Measurements from ENCODE around the gene RBM19.
"Not testable (repeated sequence)": the region's sequence is repeated elsewhere in the genome, so short reads cannot be mapped to it uniquely, and the experiment has no call there.

Gene RBM19

DNA sequence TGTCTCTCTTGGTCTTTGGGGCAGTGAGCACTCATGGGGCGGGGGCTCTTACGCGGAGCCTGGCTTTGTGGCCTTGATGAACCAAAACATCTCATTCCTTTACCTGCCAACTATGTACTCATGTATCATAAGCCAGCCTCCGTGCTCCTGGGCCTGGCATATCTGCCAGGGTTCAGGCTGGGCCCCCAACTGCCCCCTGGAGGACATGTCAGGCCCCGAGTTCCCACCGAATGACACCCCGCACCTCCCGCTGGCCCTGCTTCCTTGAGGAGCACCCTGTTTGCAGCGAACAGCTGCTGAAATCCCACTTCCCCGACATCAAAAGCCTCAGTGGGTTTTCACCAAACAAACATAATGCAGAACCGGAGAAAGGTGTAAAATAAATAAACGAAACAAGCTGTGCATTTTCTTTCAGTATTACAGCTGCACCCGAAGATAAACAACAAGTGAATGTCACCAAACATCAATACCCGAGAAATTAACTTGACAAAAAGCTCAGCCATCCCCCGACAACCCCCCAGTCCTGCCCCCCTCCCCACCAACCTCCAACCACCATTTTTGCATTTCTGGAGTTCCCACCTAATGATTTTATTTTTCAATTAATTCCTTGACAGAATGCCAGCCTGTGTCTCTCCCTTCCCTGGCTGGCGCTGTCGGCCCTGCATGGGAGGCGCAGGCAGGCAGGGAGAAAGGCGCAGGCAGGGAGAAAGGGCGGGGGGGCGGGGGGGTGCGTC, 139.2 kb downstream of the RBM19 start:
- no peak for DNase-seq

DNA sequence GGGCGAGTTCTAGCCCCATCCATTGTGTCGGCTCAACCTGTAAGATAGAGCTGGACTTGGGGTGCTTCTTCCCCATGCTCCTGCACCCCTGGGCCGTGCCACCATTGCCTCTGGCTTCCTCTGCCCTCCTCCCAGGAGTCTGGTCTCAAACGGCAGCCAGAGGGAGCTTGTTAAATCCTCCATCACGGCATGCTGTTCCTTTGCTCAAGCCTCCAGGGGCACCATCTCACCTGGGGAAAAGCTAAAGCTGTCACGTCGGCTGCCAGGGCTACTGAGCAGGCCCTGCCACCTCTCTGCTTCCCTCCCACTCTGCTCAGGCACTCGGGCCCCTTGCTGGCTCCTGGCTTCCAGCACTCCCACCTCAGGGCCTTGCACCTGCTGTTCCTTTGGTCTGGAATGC, 140.4 kb downstream of the RBM19 start:
- DNase-seq = peak; percentile 16

DNA sequence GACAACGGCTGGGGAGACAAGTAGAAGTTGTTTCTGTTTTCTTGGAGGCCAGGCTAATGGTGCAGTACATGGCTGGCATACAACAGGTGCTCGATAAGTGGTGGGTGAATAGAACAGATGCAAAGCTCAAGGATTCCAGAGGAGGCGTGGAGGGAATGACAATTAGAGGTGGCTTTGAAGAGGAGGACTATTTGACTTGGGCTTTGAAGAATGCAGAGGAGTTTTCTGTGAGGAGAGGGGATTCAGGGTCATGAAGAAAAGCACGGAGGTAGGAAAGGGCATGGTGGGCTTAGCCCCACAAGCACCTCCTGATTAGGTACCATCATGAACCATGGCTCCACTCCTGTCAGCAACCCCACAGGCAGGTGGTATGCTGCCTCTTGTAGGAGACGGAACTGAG, 142.3 kb downstream of the RBM19 start:
- no peak for DNase-seq

DNA sequence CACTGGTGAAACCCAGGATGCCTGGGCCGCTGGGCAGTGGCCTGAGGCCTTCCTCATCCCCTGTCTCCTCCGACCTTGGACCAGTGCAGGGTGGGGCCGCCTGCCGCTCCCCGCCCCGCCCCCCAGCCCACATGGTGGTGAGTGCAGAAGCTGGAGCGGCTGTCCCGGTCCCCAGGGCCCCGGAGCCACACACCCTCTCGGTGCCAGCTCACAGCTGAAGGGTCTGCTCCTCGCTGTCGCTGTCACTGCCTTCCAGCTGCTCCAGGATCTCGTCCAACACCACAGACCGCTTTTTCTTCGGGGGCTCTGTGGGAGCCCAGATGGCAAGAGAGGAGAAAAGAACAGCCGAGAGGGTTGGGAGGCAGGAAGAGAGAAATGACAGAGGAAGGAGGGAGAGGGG, 143.1 kb downstream of the RBM19 start:
- DNase-seq = no peak

DNA sequence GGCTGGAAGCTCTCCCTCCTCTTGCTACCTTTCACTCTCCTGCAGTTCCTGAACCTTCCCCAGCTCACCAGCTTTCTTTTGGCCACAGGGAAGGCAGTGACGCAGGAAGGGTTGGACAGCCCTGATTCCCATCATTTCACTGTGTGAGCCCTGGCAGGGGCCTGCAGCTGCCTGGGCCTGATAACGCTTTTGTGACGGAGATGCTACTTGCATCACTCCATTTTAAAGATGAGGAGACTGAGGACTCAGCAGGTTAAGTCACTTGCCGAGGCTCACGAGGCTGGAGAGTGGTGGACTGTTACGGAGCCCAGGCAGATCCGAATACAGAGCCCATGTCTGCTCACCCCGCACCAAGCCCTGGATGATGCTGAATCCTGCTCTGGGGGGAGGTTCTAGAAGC, 145.3 kb downstream of the RBM19 start:
- no peak for DNase-seq

DNA sequence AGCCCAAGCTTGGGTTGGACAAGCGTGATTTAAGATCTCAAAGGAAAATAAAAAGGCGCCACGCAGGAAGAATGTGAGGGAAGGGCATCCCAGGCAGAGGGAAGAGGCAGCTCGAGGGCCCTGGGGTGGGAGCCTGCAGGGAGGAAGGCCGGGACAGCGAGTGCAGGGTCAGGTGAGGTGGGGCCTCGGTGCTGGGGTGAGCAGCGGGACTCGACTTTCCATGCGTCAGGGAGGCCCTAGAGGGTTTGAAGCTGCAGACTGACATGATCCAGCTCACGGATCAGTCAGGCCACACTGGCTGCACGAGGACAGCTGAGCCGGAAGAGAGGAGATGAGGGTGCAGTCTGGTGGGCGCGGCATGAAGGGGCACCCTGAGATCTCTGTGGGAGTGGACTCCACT, 145.8 kb downstream of the RBM19 start:
- DNase-seq = no peak

DNA sequence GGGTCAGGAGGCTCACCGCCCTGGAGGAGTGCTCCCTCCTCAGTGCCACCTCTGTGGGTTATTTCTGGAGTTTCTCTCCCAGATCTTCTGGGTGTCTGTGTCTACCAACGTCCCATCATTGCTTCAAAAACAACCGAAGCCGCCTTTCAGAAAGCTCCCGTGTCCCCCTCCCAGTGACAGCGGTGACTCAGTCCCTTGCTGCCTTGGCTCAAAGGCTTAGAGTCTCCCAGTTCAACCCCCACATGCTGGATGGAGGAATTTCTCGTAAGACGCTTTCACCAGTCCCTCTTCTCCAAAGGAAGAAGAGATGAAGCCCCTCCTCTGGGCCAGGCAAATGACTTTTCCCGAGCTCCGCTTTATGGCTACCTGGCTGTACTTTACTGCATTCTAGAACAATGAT, 146.6 kb downstream of the RBM19 start:
- DNase-seq = no peak

DNA sequence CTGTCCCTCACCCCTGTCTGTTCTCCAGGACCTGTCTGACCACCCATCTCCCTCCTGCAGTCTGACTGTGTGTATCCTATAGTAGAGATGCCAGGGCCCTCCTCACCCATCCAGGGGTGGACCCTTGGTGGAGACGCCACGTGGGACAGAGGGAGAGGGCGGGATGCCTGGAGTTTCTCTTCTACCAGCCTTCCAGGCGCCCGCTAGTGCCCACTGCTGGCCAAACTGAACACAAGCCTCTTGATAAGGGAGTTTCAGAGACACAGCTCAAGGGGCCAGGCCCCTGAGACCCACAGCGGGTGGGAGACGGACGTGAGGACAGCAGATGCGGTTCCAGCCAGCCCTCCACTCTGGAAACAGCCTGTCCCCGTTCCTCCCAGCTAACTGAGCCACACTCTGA, 147.3 kb downstream of the RBM19 start:
- DNase-seq = no peak

DNA sequence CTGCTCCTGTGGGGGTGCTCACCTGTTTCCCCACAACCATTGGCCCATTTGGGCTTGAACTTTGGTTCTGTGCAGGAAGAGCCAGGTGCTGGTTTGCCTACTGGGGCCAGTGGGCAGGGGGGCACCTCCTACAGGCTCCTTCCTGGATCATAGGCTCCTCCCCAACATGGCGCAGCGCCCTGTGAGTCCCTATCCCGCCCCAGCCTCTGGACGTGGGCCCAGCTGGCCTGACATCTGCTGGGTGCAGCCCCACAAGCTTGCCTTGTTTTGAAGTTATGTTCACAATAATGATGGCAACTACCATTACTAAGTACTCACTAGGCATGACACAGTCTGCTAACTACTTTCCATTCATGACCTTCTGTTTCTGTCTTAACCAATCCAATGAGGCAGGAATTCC, 147.8 kb downstream of the RBM19 start:
- DNase-seq = no peak

DNA sequence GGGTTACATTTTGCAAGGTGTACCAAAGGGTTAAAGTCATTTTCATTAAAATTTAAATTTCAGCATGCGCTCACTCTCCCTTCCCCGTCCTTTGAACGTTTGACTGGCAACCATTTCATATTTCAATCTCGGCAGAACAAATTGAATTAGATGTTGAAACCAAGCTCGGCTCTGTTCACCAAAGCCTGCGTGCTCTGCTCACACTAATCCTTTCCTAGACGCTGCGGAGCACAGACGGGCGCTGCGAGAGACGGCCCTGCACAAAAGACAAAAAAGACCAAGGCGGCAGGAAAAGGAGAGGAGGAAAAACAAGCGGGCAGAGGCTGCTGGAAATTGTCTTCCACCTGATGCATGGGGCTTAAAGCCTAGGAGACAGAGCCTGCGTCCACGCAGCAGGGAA, 149.3 kb downstream of the RBM19 start:
- DNase-seq = no peak

DNA sequence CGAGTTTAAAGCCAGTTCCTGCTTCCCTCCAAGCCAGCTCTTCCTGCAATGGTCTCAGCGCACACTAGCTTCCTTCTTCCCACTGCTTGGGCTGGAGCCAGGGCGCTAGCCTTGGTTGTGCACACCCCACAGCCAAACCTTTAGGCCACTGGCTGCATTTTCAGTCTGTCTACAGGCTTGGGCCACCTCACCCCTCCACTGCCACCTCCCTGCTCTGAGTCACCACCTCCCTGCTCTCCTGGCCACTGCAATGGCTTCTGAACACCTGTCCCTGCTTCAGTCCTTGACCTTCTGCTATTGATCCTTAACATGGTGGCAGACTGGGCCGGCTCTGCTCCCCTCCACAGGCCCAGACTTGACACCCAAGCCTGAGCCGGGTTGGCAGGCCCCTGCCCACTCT, 151.1 kb downstream of the RBM19 start:
- no peak for DNase-seq

DNA sequence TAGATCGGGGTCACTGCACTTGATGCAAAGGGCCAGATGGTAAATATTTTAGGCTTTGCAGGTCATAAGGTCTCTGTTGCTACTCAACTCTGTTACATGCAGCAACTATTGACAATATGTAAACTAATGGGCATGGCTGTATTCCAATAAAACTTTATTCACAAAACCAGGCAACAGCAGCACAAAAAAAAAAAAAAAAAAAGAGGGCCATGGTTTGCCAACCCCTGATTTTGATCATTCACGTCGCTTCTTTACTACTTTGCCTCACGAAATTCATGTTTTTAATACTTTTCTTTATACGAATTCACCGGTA, 152.9 kb downstream of the RBM19 start:
- DNase-seq = no peak

DNA sequence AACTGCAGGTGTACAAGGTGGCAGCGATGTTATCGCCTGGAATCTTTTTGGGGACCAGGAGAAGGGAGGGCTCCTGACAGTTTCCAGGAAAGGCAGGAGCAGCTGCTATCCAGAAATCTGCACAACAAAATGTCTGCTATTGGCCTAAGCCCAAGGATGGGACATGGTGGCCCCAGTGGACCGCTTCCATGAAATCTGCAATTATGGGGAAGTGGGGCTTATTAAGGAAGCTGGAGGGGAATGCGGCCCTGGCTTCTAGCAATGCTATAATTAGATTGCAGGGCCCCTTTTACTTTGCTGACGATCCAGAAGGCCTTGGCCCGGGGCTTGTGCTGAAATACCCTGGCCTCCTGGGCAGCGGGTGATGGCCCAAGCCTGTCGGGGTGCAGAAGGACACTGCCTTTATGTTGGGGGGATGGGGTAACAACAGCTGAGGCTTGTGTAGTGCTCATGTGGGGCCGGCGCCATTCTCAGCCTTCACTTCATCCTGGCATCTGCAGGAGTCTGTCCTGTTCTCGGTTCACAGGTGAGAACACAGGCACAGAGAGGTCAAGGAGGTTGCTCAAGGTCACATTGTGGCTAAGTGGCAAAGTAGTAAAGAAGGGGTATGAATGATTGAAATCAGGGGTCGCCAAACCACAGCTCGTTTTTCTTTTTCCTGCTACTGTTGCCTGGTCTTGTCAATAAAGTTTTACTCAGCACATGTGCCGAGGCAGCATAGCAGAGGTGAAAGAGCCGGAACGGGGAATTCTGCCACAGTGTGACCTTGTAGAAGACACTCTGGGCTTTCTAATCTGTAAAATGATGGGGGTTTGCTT, 153.5 kb downstream of the RBM19 start:
- DNase-seq = no peak

DNA sequence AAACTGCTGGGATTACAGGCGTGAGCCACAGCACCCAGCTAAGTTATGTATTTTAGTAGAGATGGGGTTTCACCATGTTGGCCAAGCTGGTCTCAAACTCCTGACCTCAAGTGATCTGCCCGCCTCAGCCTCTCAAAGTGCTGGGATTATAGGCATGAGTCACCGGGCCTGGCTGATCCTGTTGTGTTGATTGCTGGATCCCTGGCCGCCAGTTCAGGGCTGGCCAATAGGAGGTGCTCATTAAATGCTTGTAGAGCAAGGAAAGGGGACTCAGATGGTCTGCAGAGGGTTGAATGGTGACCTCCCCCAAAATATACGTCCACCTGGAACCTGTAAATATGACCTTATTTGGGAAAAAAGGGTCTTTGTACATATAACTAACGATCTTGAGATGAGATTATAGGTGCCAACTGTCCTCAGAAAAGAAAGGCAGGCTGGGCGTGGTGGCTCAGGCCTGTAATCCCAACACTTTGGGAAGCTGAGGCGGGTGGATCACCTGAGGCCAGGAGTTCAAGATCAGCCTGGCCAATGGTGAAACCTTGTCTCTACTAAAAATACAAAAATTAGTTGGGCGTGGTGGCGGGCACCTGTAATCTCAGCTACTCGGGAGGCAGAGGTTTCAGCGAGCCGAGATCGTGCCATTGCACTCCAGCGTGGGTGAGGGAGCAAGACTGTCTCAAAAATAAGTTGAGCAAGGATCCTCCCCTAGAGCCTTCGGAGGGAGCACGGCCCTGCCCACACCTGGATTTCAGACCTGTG, 156.5 kb downstream of the RBM19 start:
- DNase-seq = not testable (repeated sequence)

DNA sequence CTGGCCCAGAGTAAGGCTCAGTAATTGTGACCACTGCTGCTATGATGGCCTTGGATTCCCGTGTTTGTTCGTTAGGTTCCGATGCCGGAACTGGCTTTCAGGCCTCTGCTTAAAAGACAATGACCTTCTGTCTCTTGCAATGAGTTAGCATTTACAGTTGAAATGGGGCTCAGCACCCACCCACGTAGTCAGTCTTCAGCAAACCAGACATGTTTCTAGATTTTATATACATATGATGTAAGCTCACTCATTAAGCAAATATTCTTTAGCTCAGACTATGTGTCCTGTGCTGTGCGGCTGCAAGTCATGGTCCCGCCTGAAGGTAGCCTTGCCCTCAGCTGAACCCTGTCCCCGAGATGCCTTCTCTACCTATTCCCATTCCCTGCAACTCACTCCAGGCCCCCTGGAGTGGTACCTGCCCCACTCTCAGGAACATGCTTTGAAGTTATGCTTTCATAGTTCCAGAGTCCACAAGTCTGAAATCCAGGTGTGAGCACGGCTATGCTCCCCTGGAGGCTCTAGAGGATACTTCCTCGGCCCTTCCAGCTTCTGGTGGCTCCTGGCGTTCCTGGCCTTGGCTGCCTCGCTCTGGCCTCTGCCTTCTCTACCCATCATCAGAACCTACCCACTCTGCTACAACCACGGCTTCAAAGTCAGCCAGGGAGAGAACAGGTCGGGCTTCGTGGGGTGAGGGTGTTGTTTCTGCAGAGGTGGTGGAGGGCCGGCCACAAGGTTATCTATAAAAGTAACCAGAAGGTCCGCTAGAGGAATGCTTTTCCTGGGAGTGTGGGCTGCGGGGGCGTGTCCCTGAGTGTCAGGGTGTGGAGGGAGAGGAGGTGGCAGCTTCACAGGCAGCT, 157.8 kb downstream of the RBM19 start:
- DNase-seq = no peak

DNA sequence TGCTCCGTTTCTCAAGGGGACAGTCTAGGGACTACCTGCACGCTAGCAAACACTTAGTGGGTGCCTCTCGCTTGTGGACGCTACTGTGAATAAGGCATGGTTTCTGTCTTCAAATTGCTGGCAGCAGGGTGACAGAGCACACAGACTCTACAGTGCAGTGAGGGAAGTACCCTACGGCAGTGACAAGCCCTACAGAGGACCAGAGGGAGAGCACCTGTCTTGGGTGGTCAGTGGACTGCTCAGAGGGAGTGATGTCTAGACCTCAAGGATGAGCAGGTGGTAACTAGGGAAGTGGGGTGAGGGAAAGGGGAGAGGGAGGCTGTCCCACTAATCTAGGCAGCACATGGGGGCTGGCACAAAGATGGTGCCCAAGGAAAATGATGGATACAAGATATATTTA, 160.5 kb downstream of the RBM19 start:
- DNase-seq = no peak

DNA sequence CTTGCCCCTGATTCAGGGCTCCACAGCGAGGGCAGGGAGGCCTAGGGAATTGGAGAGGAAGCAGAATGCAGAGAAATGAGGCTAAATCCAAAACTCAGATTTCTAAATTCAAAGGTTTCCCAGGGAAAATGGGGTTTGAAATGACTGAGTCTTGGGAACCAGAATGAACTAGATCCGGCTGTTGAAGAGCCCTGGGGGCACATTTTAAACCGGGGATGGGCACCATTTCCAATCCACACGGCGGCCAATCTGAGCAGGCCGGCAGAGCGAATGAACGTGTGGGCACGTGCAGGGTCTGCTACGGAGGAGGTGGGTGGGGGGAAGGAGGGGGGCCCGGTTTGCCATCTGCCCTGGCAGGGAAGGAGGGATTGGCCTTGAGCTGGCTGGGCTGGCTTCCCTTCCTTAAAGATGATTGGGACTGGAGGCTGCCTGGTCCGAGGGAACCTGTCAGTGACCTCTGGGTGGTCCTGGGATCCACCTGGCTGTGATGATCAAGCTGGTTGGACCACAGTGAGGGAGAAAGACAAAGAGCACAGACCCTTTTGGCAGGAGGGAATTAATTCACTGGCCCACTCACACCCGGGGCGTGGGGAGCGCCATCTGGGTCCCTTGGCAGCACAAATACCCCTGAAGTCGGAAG, 161.0 kb downstream of the RBM19 start:
- DNase-seq = peak; percentile 33

DNA sequence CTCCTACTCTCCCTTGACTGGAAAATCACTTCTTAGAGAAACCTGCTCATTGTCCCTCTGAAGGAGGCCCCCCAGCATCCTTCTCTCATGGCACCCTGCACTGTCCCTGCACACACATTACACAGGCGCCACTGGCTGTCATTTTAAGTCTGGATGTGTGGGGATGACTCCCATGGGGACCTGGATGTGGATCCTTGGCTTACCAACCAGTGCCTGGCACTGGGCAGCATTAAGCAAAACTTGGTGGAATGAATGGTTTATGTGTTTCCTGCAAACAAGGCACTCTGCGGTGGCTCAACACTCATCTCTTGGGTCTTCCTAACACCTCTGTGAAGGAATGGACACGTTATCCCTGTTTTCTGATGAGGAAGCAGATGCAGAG, 162.4 kb downstream of the RBM19 start:
- DNase-seq = no peak

DNA sequence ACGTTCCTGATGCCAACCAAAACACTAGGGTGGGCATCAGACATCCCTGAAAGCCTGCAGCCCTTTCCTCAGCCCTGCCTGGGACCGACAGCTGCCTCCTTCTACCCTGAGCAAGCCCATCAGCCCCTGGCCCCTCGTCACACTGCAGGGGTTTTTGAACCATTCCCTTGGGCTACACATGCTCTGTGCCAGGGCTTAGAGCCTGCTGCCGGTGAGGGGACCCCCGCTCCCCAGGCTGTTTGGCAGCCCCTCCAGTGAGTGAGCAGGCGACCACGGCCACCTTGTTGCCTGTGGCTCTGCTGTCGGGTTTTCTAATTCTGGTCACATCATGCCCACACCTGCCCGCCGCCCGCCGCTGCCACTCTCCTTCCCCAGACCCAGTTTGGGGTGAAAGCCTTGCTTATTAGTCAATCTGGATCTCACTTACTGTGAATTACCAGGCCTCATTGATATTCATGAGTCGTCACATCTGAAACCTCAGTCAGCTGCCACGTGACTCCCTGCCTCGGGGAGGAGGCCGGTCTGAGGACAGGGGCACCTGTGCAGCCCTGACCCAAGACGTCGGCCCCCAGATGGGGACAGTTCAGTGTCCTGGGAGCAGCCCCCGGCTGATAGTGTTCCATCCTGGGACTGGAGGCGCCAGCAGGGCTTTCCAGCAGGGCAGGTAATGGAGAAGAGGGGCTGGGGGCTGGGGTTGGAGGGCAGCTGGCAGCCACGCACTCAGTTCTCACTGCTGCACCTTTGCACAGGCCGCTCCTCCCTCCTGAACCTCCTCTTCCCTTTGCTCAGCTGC, 163.0 kb downstream of the RBM19 start:
- no peak for DNase-seq

DNA sequence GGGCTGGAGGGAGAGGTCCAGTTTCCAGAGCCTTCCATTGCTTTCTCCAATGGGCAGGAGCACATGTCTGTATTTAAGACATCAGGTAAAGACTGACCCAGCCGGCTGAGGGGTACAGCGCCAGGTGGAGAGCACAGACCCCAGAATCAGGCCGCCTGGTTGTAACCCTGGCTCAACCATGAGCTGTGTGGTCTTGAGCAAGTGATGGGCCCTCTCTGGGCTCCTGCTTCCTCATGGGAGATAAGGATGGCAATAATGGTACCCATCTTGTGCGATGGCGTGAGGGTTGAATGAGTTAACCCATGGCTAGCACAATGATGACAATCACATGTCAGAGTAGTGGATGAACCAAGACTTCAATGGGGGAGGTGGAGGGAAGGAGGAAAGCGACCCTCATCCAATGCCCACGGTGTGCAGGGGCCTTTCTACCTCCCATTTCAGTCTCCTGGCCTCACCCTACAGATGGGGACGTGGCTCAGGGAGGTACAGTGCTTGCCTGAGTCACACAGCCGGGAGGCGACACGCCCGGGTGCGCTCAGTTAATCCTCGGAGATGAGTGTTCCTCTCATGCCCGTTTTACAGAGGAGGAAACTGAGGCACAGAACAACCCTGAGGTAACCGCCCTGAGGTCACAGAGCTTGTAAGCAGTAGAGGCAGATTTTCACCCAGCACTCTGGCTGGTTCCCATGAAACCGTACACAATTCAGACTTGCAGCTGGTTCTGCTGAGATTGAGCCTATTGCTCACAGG, 163.9 kb downstream of the RBM19 start:
- DNase-seq = no peak

DNA sequence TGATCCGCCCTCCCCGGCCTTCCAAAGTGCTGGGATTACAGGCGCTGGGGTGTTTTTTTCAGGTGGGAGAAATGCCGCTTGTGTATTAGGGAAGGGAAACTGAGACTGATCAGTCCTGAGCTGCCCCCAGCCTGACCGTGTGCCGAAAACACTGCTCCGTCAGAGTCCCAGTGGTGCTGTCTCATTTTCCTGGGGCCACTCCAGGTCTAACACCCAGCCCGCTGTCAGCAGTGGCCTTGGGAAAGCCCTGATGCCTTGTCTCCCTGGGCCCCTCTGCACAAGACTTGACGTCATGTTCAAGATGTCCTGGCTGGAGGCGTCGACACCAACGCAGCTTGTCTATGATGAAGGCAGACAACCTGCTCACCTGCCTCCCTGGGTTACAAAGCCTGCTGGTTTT, 165.9 kb downstream of the RBM19 start:
- DNase-seq = no peak

Data from NCI-H69 (cell line).